ENCODE results near the gene MACROH2A1. TPM values are rescaled to one million over a fixed set of nuclear protein-coding genes. Genes with fewer than 3 reads are reported as not detected.
A peak's percentile ranks its signal among the peaks of the same experiment; 100 is the strongest.

The MACROH2A1 gene
- total RNA-seq, 4 donors from 2014 or later, result 196 to 234 (median 208) TPM

- WGBS, 2 donors, result 93 to 97% methylated on average over 7 of the region's 7 CpGs
- peak in 1 of 2 donors; percentile 72 for DNase-seq (ENCODE audit: low spot score in 2 of 2)
- no peak for TF ChIP-seq POLR2A (IDR thresholded peaks at IDR 0.05)
- TF ChIP-seq CTCF (IDR thresholded peaks at IDR 0.05), result no peak
- intact Hi-C loops (cut with DNase I; ENCODE audit: low total_unique reads), result no loop called here
- H3K4me3 ChIP-seq (ENCODE audit: low read depth, poor library complexity, severe bottlenecking), result no peak overlapping the region
Observed at GRCh38 chr5:135322744-135323143, 76.3 kb downstream of the MACROH2A1 start.

GRCh38 chr5:135322271-135322670, 76.8 kb downstream of the MACROH2A1 start:
- intact Hi-C loops (cut with DNase I; ENCODE audit: low total_unique reads), result no loop called here
- no peak overlapping the region for H3K4me3 ChIP-seq (ENCODE audit: low read depth, poor library complexity, severe bottlenecking)
- TF ChIP-seq POLR2A (IDR thresholded peaks at IDR 0.05) (no peak), CTCF (IDR thresholded peaks at IDR 0.05) (no peak)
- 68 to 74% methylated on average over 4 of the region's 4 CpGs for WGBS, 2 donors
- DNase-seq (ENCODE audit: low spot score in 2 of 2), result peak in 1 of 2 donors; percentile 36

GRCh38 chr5:135320718-135321484, 78.1 kb downstream of the MACROH2A1 start:
- no peak overlapping the region for H3K4me3 ChIP-seq (ENCODE audit: low read depth, poor library complexity, severe bottlenecking)
- WGBS, 2 donors, result 88 to 91% methylated on average over 15 of the region's 15 CpGs
- intact Hi-C loops (cut with DNase I; ENCODE audit: low total_unique reads), result no loop called here
- peak in 1 of 2 donors; percentile 80 for DNase-seq (ENCODE audit: low spot score in 2 of 2)
- TF ChIP-seq POLR2A (IDR thresholded peaks at IDR 0.05) (no peak), CTCF (IDR thresholded peaks at IDR 0.05) (no peak)

GRCh38 chr5:135319928-135320606, 79.0 kb downstream of the MACROH2A1 start:
- WGBS, 2 donors, result 73 to 86% methylated on average over 7 to 8 of the region's 8 CpGs
- H3K4me3 ChIP-seq (ENCODE audit: low read depth, poor library complexity, severe bottlenecking), result no peak overlapping the region
- intact Hi-C loops (cut with DNase I; ENCODE audit: low total_unique reads), result no loop called here
- DNase-seq (ENCODE audit: low spot score in 2 of 2), result peak in 1 of 2 donors; percentile 78
- TF ChIP-seq CTCF (IDR thresholded peaks at IDR 0.05) (no peak), POLR2A (IDR thresholded peaks at IDR 0.05) (no peak)

- no peak overlapping the region for H3K4me3 ChIP-seq (ENCODE audit: low read depth, poor library complexity, severe bottlenecking)
- TF ChIP-seq CTCF (IDR thresholded peaks at IDR 0.05), result no peak
- peak in 1 of 2 donors; percentile 70 for DNase-seq (ENCODE audit: low spot score in 2 of 2)
- intact Hi-C loops (cut with DNase I; ENCODE audit: low total_unique reads), result no loop called here
- 86 to 94% methylated on average over 6 of the region's 6 CpGs for WGBS, 2 donors
Observed at GRCh38 chr5:135319458-135319857, 79.6 kb downstream of the MACROH2A1 start.
